IPS-NIHi7 (cell line): Measurements from ENCODE around the gene EEFSEC.

ENCODE experiments used
- DNase-seq: peaks from one replicate; pipeline ENCODE4 v3.0.0; 2012; ENCODE audit warnings: mixed read lengths; ENCODE audit errors: extremely low spot score

The EEFSEC gene

GRCh38 chr3:128426128-128426921 is 273.0 kb downstream of the EEFSEC start:
- peak; percentile 95 for DNase-seq

GRCh38 chr3:128427175-128427857 is 274.0 kb downstream of the EEFSEC start:
- DNase-seq = no peak

GRCh38 chr3:128427872-128428822 is 274.9 kb downstream of the EEFSEC start:
- no peak for DNase-seq

GRCh38 chr3:128429275-128429674 is 276.0 kb downstream of the EEFSEC start:
- DNase-seq = no peak

GRCh38 chr3:128429751-128430150 is 276.5 kb downstream of the EEFSEC start:
- DNase-seq = no peak

GRCh38 chr3:128430301-128430700 is 277.0 kb downstream of the EEFSEC start:
- DNase-seq = no peak

- no peak for DNase-seq
Measured at GRCh38 chr3:128430731-128431130, 277.4 kb downstream of the EEFSEC start.

- no peak for DNase-seq
Measured at GRCh38 chr3:128431803-128432300, 278.6 kb downstream of the EEFSEC start.

- DNase-seq = peak; percentile 62
Measured at GRCh38 chr3:128432301-128432970, 279.2 kb downstream of the EEFSEC start.

- DNase-seq = peak; percentile 69
Measured at GRCh38 chr3:128432971-128433836, 279.9 kb downstream of the EEFSEC start.

- DNase-seq = peak; percentile 55
Measured at GRCh38 chr3:128433837-128434165, 280.5 kb downstream of the EEFSEC start.

GRCh38 chr3:128434524-128434923 is 281.2 kb downstream of the EEFSEC start:
- DNase-seq = no peak

GRCh38 chr3:128435058-128435457 is 281.8 kb downstream of the EEFSEC start:
- peak; percentile 52 for DNase-seq

GRCh38 chr3:128435561-128435960 is 282.3 kb downstream of the EEFSEC start:
- no peak for DNase-seq

GRCh38 chr3:128436214-128436613 is 282.9 kb downstream of the EEFSEC start:
- no peak for DNase-seq

GRCh38 chr3:128438488-128439072 is 285.3 kb downstream of the EEFSEC start:
- peak; percentile 75 for DNase-seq

- DNase-seq = no peak
Measured at GRCh38 chr3:128439226-128439625, 285.9 kb downstream of the EEFSEC start.

GRCh38 chr3:128442070-128442469 is 288.8 kb downstream of the EEFSEC start:
- no peak for DNase-seq

- no peak for DNase-seq
Measured at GRCh38 chr3:128442949-128443348, 289.7 kb downstream of the EEFSEC start.

- no peak for DNase-seq
Measured at GRCh38 chr3:128443771-128444170, 290.5 kb downstream of the EEFSEC start.
